Activated CD4-positive, alpha-beta T cell treated with anti-CD3 and anti-CD28 coated beads for 36 hours (primary cell): ENCODE results near the gene ATP6V1C2. TPM values are rescaled to one million over a fixed set of nuclear protein-coding genes. Genes with fewer than 3 reads are reported as not detected.

Source experiments
- ATAC-seq: fragments of 200-7000 bp; cut with Tn5 transposase; one replicate; pipeline ENCODE4 v1.10.0; 2021; ENCODE audit warnings: mild to moderate bottlenecking, moderate library complexity
- CTCF ChIA-PET: fragments of 350-600 bp; sonication (Branson Sonifier 250); formaldehyde crosslinking; loops from one replicate; lab custom pipeline; 2021; ENCODE audit warnings: antibody characterized with exemption; lab: Charles Lee
- POLR2A ChIA-PET: fragments of 350-600 bp; sonication (Branson Sonifier 250); formaldehyde crosslinking; loops from one replicate; lab custom pipeline; 2021; ENCODE audit warnings: antibody characterized with exemption, inconsistent platforms; lab: Charles Lee
- DNase-seq: peaks from one replicate; pipeline ENCODE4 v3.0.0-alpha.2; 2020
- H3K27ac Mint-ChIP-seq: one replicate; pipeline ENCODE4 v1.8.0; 2021; ENCODE audit warnings: mixed read lengths
- H3K27me3 Mint-ChIP-seq: one replicate; pipeline ENCODE4 v1.8.0; 2021; ENCODE audit warnings: mixed read lengths
- H3K36me3 Mint-ChIP-seq: one replicate; pipeline ENCODE4 v1.8.0; 2021; ENCODE audit warnings: low read depth, mixed read lengths
- H3K4me1 Mint-ChIP-seq: one replicate; pipeline ENCODE4 v1.8.0; 2021; ENCODE audit warnings: mixed read lengths
- H3K4me3 Mint-ChIP-seq: one replicate; pipeline ENCODE4 v1.8.0; 2021; ENCODE audit warnings: mild to moderate bottlenecking, moderate library complexity, mixed read lengths
- H3K9me3 Mint-ChIP-seq: one replicate; pipeline ENCODE4 v1.8.0; 2021; ENCODE audit warnings: low read depth, mixed read lengths
- intact Hi-C, 2 experiments: fragments of 100-400 bp; cut with DNase I in 1 of 2; cut with micrococcal nuclease in 1 of 2; formaldehyde crosslinking; loops; one replicate each; pipeline versions ENCODE4 v1.14.2 to v1.15.1; 2022 to 2024; cut with DNase I, micrococcal nuclease
- total RNA-seq, 2 experiments: library from RNA; stranded (reverse); gene quantifications; one replicate each; pipeline ENCODE4 v1.2.3, GENCODE V29; 2021

The ATP6V1C2 gene
- total RNA-seq, 2 experiments from 2014 or later, result not detected

GRCh38 chr2:10790228-10790973 is 69.0 kb downstream of the ATP6V1C2 start:
- POLR2A ChIA-PET, result interaction anchor here (0.6 kb wide), 1 partner anchor 381 kb away, joined by 6 read pairs; no protein-coding TSS in a partner anchor
- Mint-ChIP-seq H3K27me3 (no peaks in the 10 kb centered on the region), H3K9me3 (no peaks in the 10 kb centered on the region), H3K4me3 (peak overlapping the region; percentile 29), H3K27ac (peak overlapping the region; percentile 72), H3K36me3 (peaks cover 77% of the 10 kb centered on the region), H3K4me1 (peaks cover 32% of the 10 kb centered on the region)
- CTCF ChIA-PET, result interaction anchor here (2.0 kb wide), 1 partner anchor 9 kb away, joined by 5 read pairs; no protein-coding TSS in a partner anchor
- DNase-seq (peak; percentile 53), ATAC-seq (peak; percentile 84)
- intact Hi-C loops, result loop anchor here in 1 of 2 experiments (10.0 kb wide), 1 partner anchor 106 kb away; the partner anchor contains the start of gene NOL10

DNA sequence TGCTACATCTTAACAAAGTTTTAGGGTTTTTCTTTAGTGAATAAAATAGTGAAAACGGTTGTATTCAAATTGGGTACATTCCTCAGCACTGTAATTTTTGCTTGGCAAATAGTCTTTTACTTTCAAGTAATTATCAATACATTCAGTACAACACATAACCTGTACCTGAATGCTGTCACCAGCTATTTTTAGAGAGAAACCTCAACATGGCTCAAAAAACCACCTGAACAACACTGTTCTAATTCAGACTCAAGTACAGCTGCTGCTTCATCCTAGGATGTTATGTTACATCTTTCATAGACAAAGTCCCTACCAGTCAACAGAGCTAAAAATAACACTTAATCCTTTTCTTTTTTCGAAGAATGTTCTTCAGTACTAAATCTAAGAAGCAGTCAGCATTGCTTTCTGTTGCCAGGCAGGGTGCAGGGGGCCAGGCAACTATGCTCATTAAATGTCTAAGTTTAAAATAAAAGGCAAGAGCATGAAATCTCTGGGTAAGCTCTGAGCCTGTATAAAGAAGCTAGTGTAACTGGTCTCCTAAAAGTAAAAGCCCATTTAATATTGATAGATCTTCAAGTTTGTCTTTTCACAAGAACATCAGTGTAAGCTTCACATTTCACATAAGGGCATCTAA is 70.7 kb downstream of the ATP6V1C2 start:
- H3K4me3 Mint-ChIP-seq, result no peak overlapping the region
- intact Hi-C loops, result loop anchor here in 1 of 2 experiments (10.0 kb wide), 1 partner anchor 107 kb away; the partner anchor contains the start of gene NOL10
- DNase-seq (no peak), ATAC-seq (no peak)
- ChIA-PET POLR2A (no interaction called here), CTCF (interaction anchor here (0.6 to 2.2 kb wide), 9 partner anchors 8 to 618 kb away, joined by 3 to 8 read pairs (median 4); partner anchors contain the start of gene PDIA6)
- peak overlapping the region; percentile 48 for H3K27ac Mint-ChIP-seq
- H3K9me3 Mint-ChIP-seq, result no peaks in the 10 kb centered on the region
- H3K36me3 Mint-ChIP-seq, result peaks cover 75% of the 10 kb centered on the region
- peaks cover 44% of the 10 kb centered on the region for H3K4me1 Mint-ChIP-seq
- no peaks in the 10 kb centered on the region for H3K27me3 Mint-ChIP-seq

DNA sequence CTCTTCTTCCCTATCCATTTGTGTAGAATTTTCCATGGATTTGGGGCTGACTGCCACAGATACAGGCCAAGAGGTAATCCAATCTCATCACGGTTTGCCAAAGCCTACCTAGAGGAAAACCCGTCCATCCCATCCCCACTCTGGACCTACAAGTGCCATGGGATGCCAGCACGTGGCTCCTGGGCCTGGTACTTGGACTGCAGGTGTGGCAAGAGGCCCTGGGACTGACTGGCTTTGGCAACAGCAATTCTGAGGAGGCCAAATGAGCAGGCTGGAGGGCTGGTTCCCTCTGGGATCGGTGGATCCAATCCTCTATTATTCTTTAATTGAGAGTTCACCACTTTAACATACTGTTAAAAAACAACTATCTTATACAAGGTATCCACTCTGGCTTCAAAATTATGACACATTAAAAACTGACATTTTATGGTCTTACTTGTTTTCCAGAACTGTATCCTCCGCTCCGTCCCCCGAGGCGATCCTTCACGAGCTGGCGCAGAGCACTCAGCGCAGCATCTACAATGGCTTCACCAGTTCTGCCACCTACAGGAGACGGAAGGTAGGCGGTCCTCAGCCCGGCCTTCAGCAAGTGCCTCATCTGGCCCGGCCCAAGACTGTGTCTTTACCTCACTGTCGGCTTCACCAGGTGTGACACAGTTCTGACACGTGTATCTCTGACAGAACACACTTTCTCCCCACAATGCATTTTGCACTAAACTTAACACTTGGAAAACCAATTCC is 71.4 kb downstream of the ATP6V1C2 start:
- ChIA-PET POLR2A (no interaction called here), CTCF (interaction anchor here (0.6 to 2.2 kb wide), 4 partner anchors 8 to 42 kb away, joined by 3 to 8 read pairs (median 4); partner anchors contain the start of gene PDIA6)
- H3K4me3 Mint-ChIP-seq, result no peak overlapping the region
- ATAC-seq (no peak), DNase-seq (peak; percentile 32)
- intact Hi-C loops, result loop anchor here in 1 of 2 experiments (10.0 kb wide), 1 partner anchor 108 kb away; the partner anchor contains the start of gene NOL10
- no peaks in the 10 kb centered on the region for H3K27me3 Mint-ChIP-seq
- H3K36me3 Mint-ChIP-seq, result peaks cover 75% of the 10 kb centered on the region
- H3K4me1 Mint-ChIP-seq, result peaks cover 47% of the 10 kb centered on the region
- no peaks in the 10 kb centered on the region for H3K9me3 Mint-ChIP-seq
- peak overlapping the region; percentile 48 for H3K27ac Mint-ChIP-seq

- H3K27me3 Mint-ChIP-seq, result no peaks in the 10 kb centered on the region
- CTCF ChIA-PET, result no interaction called here
- peaks cover 71% of the 10 kb centered on the region for H3K36me3 Mint-ChIP-seq
- H3K27ac Mint-ChIP-seq, result no peak overlapping the region
- intact Hi-C loops, result loop anchor here in 1 of 2 experiments (10.0 kb wide), 1 partner anchor 109 kb away; the partner anchor contains the start of gene NOL10
- POLR2A ChIA-PET, result no interaction called here
- no peak overlapping the region for H3K4me3 Mint-ChIP-seq
- no peaks in the 10 kb centered on the region for H3K9me3 Mint-ChIP-seq
- H3K4me1 Mint-ChIP-seq, result peaks cover 47% of the 10 kb centered on the region
- no peak for DNase-seq
- no peak for ATAC-seq
Observed at GRCh38 chr2:10793816-10794215, 72.4 kb downstream of the ATP6V1C2 start.

DNA sequence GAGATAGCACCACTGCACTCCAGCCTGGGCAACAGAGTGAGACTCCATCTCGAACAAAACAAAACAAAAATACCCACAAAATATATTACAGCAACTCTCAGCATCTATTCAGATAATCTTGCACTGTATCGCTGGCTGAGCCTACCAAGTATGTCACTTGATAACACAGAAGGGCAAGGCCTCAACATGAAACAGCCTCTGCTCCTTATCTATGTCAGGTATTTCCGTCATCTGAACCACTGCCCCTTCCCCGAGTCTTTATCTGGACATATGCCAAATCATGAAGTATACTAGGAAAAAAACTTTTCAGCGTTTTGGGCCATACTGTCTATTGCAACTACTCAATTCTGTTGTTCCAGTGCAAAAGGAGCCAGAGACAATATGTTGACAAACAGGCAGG is 73.4 kb downstream of the ATP6V1C2 start:
- Mint-ChIP-seq H3K4me1 (peaks cover 47% of the 10 kb centered on the region), H3K27ac (no peak overlapping the region), H3K9me3 (no peaks in the 10 kb centered on the region), H3K27me3 (no peaks in the 10 kb centered on the region), H3K4me3 (no peak overlapping the region), H3K36me3 (peaks cover 65% of the 10 kb centered on the region)
- intact Hi-C loops, result loop anchor here in 1 of 2 experiments (10.0 kb wide), 1 partner anchor 110 kb away; the partner anchor contains the start of gene NOL10
- no peak for DNase-seq
- ChIA-PET POLR2A (no interaction called here), CTCF (no interaction called here)
- ATAC-seq, result no peak

DNA sequence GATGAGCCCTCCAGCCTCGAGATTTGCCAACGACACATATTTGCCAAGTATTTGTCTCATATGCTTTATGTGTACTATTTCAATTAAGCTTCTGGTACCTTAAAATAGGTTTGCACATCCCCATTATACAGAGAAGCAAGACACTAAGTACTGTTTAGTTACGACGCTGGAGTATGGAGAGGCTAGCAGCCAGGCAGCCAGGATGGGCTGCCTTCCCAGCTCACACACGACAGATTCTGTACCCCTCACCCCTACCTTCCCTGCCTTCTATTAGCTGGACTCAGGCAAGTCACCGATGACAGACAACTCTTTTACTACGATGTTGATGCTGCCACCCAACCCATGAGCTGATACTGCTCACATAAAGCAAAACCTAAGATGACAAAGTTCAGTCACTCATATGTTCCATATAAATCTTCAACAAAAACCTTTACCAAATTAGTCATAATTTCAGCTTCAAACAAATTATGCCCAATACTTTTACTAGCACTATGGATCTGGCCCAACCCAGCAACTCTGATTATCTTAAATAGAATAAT is 74.1 kb downstream of the ATP6V1C2 start:
- intact Hi-C loops, result loop anchor here (2.0 to 10.0 kb wide), 2 partner anchors 15 to 111 kb away; partner anchors contain the start of gene NOL10 (in 1 of the 2)
- H3K9me3 Mint-ChIP-seq, result no peaks in the 10 kb centered on the region
- CTCF ChIA-PET, result interaction anchor here (0.7 kb wide), 1 partner anchor 40 kb away, joined by 4 read pairs; no protein-coding TSS in a partner anchor
- H3K36me3 Mint-ChIP-seq, result peaks cover 63% of the 10 kb centered on the region
- DNase-seq (no peak), ATAC-seq (peak; percentile 69)
- H3K27ac Mint-ChIP-seq, result no peak overlapping the region
- no peaks in the 10 kb centered on the region for H3K27me3 Mint-ChIP-seq
- peaks cover 41% of the 10 kb centered on the region for H3K4me1 Mint-ChIP-seq
- POLR2A ChIA-PET, result no interaction called here
- H3K4me3 Mint-ChIP-seq, result no peak overlapping the region

DNA sequence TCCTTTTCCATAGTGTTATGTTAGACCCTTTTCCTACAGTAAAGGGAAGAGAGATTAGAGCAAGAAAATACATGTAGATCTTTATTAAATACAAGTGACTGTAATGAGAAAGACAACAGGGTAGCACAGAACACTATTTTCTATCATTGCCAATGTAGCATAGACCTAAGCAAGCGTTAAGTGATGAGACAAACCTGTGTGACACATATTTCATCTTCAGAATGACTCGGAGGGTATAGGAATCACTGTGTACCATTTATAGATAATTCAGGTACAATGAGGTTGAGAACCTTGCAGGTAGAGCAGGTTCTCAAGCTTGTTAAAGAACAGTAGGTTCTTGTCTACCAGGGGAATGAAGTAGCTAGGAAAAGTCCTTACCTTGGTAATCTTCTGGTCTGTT is 75.3 kb downstream of the ATP6V1C2 start:
- intact Hi-C loops, result loop anchor here (2.0 to 10.0 kb wide), 2 partner anchors 14 to 112 kb away; partner anchors contain the start of gene NOL10 (in 1 of the 2)
- Mint-ChIP-seq H3K27me3 (no peaks in the 10 kb centered on the region), H3K27ac (no peak overlapping the region), H3K9me3 (no peaks in the 10 kb centered on the region), H3K4me1 (peaks cover 31% of the 10 kb centered on the region), H3K36me3 (peaks cover 59% of the 10 kb centered on the region), H3K4me3 (no peak overlapping the region)
- ChIA-PET CTCF (no interaction called here), POLR2A (no interaction called here)
- ATAC-seq, result peak; percentile 56
- DNase-seq, result no peak

- H3K36me3 Mint-ChIP-seq, result peaks cover 47% of the 10 kb centered on the region
- H3K27ac Mint-ChIP-seq, result no peak overlapping the region
- H3K4me1 Mint-ChIP-seq, result peaks cover 25% of the 10 kb centered on the region
- ChIA-PET POLR2A (no interaction called here), CTCF (interaction anchor here (0.6 to 1.5 kb wide), 3 partner anchors 8 to 713 kb away, joined by 3 to 5 read pairs (median 3); no protein-coding TSS in a partner anchor)
- no peak overlapping the region for H3K4me3 Mint-ChIP-seq
- ATAC-seq (no peak), DNase-seq (no peak)
- intact Hi-C loops, result loop anchor here in 1 of 2 experiments (10.0 kb wide), 1 partner anchor 114 kb away; the partner anchor contains the start of gene NOL10
- H3K9me3 Mint-ChIP-seq, result no peaks in the 10 kb centered on the region
- H3K27me3 Mint-ChIP-seq, result no peaks in the 10 kb centered on the region
Observed at GRCh38 chr2:10798783-10799182, 77.4 kb downstream of the ATP6V1C2 start.

GRCh38 chr2:10800163-10800562 is 78.7 kb downstream of the ATP6V1C2 start:
- CTCF ChIA-PET, result interaction anchor here (1.1 to 1.8 kb wide), 3 partner anchors 9 to 17 kb away, joined by 3 to 5 read pairs (median 4); no protein-coding TSS in a partner anchor
- Mint-ChIP-seq H3K27me3 (no peaks in the 10 kb centered on the region), H3K27ac (no peak overlapping the region), H3K4me1 (peaks cover 21% of the 10 kb centered on the region), H3K4me3 (no peak overlapping the region), H3K36me3 (peaks cover 40% of the 10 kb centered on the region), H3K9me3 (no peaks in the 10 kb centered on the region)
- POLR2A ChIA-PET, result interaction anchor here (0.6 to 0.7 kb wide), 2 partner anchors 127 to 639 kb away, joined by 3 to 8 read pairs; no protein-coding TSS in a partner anchor
- no peak for DNase-seq
- ATAC-seq, result no peak
- intact Hi-C loops, result no loop called here

DNA sequence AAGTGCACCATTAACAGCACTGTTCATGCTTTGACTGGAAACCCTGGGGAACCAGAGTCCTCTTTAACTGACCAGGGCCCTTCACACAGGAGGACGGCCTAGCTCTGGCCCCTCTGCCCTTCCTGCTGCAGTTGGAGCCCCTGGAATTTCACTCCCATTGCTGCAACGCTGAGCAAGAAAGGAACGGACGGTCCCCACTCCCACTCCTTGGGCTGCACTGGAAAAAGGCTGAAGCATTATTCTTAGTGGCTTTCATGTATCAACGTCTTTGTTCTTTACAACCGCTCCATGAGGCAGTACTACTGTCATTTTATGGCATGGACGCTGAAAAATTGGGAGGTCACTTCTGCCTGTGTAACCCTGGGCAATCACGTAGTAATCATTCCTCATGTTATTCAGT is 81.2 kb downstream of the ATP6V1C2 start:
- H3K27ac Mint-ChIP-seq, result peak overlapping the region; percentile 3
- H3K4me3 Mint-ChIP-seq, result no peak overlapping the region
- ChIA-PET CTCF (no interaction called here), POLR2A (no interaction called here)
- ATAC-seq (no peak), DNase-seq (no peak)
- no peaks in the 10 kb centered on the region for H3K9me3 Mint-ChIP-seq
- H3K4me1 Mint-ChIP-seq, result peaks cover 11% of the 10 kb centered on the region
- no peaks in the 10 kb centered on the region for H3K27me3 Mint-ChIP-seq
- peaks cover 33% of the 10 kb centered on the region for H3K36me3 Mint-ChIP-seq
- intact Hi-C loops, result no loop called here
